Stimulated activated effector memory CD8-positive, alpha-beta T cell treated with anti-CD3 and anti-CD28 coated beads, Interleukin-12 subunit alpha, Interleukin-12 subunit beta, amount 100 ng/mL, for 72 hours (primary cell): Measurements from ENCODE around the gene DDX3X.
"Not testable (repeated sequence)": the region's sequence is repeated elsewhere in the genome, so short reads cannot be mapped to it uniquely, and the experiment has no call there.

Experiments used
- ATAC-seq: fragments of 150-1000 bp; cut with Tn5 transposase; 2 replicates; pipeline ENCODE4 v1.10.0; 2021
- DNase-seq, 2 donors: peaks; one replicate each; pipeline ENCODE4 v3.0.0; 2021 to 2022; ENCODE audit warnings: low spot score in 2 of 2
- H3K27ac Mint-ChIP-seq: one replicate; pipeline ENCODE4 v1.8.0; 2022; ENCODE audit warnings: mild to moderate bottlenecking, mixed read lengths
- H3K36me3 Mint-ChIP-seq: one replicate; pipeline ENCODE4 v1.8.0; 2022; ENCODE audit warnings: mild to moderate bottlenecking, mixed read lengths
- H3K4me1 Mint-ChIP-seq: one replicate; pipeline ENCODE4 v1.8.0; 2022; ENCODE audit warnings: mixed read lengths
- H3K4me3 Mint-ChIP-seq: one replicate; pipeline ENCODE4 v1.8.0; 2022; ENCODE audit warnings: mild to moderate bottlenecking, mixed read lengths
- H3K9me3 Mint-ChIP-seq: one replicate; pipeline ENCODE4 v1.8.0; 2022; ENCODE audit warnings: mixed read lengths

DDX3X gene

DNA sequence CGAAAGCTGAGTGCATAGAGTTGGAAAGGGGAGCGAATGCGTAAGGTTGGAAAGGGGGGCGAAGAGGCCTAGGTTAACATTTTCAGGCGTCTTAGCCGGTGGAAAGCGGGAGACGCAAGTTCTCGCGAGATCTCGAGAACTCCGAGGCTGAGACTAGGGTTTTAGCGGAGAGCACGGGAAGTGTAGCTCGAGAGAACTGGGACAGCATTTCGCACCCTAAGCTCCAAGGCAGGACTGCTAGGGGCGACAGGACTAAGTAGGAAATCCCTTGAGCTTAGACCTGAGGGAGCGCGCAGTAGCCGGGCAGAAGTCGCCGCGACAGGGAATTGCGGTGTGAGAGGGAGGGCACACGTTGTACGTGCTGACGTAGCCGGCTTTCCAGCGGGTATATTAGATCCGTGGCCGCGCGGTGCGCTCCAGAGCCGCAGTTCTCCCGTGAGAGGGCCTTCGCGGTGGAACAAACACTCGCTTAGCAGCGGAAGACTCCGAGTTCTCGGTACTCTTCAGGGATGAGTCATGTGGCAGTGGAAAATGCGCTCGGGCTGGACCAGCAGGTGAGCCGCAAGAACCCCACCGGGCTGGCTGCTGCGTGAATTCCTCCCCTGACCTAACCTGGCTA is at the start of gene DDX3X:
TSS of gene DDX3X (plus strand) at position 419 of the 619 bp plus-strand sequence. CDS start at position 510, 91 bp downstream.
- Mint-ChIP-seq H3K27ac (peak within 1 kb of the TSS; percentile 100), H3K9me3 (no peaks in the 10 kb centered on the region), H3K36me3 (peaks cover 68% of the 10 kb centered on the region), H3K4me3 (peak within 1 kb of the TSS; percentile 95), H3K4me1 (peaks cover 40% of the 10 kb centered on the region)
- DNase-seq (peak; percentile 74 to 91), ATAC-seq (peak; percentile 70)

DNA sequence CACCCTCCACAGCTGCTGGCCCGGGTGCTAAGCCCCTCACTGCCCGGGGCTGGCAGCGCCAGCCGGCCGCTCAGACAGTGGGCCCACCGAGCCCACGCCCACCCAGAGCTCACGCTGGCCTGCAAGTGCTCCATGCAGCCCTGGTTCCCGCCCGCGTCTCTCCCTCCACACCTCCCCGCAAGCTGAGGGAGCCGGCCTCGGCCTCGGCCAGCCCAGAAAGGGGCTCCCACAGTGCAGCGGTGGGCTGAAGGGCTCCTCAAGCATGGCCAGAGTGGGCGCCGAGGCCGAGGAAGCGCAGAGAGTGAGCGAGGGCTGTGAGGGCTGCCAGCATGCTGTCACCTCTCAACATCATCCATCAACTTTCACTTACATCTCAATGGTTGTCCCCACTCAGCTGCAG is 48.0 kb upstream of the DDX3X start:
- not testable (repeated sequence) for DNase-seq, H3K36me3 Mint-ChIP-seq, H3K4me1 Mint-ChIP-seq, ATAC-seq, H3K4me3 Mint-ChIP-seq, H3K9me3 Mint-ChIP-seq, H3K27ac Mint-ChIP-seq

DNA sequence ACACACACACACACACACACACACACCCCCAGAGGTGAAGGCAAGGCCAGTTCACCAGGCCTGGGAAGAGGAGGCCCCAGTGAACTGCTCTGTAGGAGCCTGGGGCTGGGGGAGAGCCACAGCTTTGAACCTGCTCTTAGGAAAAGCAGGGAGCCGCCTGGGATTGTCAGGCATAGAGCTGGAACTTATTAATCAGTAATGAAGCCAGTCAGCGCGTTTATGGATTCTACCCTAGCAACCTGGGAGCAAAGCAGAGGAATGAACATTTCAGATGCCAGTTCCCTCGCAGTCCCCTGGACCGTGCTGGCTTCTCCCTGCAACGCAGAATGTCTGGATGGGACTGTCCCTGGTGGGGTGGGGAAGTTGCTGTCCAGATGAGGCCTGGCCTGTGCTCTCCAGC is 45.3 kb upstream of the DDX3X start:
- H3K4me3 Mint-ChIP-seq: no peak overlapping the region
- ATAC-seq (no peak), DNase-seq (no peak)
- H3K9me3 Mint-ChIP-seq: peaks cover 4% of the 10 kb centered on the region
- no peaks in the 10 kb centered on the region for H3K4me1 Mint-ChIP-seq
- no peaks in the 10 kb centered on the region for H3K36me3 Mint-ChIP-seq
- H3K27ac Mint-ChIP-seq: no peak overlapping the region

DNA sequence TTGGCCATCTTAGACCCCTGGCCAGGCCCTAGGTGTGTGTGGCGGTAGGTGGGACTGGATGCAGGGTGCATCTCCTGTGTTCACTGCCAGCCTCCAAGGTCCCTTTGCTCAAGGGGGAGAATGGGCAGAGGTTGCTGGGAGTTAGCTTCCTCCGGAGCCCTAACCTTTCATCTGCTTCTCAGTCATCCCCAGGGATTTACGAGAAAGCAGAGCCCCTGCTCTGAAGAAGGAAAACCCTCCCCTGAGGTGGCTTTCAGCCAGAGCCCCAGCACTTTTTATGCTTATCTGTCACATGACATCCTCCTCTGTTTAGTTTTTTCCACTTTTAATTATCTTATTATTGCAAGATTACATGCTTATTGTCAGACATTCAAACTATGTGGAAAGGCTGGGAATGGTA is 44.9 kb upstream of the DDX3X start:
- no peak for DNase-seq
- no peak for ATAC-seq
- no peak overlapping the region for H3K4me3 Mint-ChIP-seq
- no peaks in the 10 kb centered on the region for H3K4me1 Mint-ChIP-seq
- peaks cover 4% of the 10 kb centered on the region for H3K9me3 Mint-ChIP-seq
- no peak overlapping the region for H3K27ac Mint-ChIP-seq
- H3K36me3 Mint-ChIP-seq: no peaks in the 10 kb centered on the region

DNA sequence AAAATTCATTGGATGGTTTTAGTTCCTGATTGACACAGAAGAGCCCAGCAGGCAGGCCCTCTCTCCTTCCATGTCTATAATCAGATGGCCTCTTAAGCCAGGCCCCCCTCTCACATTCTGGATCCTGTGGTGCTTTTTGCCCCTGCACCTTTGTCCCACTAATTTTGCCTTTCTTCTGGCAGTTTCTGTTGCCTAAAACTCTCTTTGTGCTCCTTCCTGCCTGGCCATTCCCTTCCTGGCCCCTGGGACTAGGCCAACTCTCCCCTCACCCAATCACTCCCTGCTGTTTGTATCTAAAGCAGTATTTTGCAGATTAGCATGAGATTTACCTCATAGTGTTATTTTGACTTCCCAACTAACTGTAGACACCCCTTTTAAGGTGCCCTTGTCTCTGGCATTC is 42.7 kb upstream of the DDX3X start:
- peaks cover 4% of the 10 kb centered on the region for H3K9me3 Mint-ChIP-seq
- no peak for DNase-seq
- no peak for ATAC-seq
- no peaks in the 10 kb centered on the region for H3K4me1 Mint-ChIP-seq
- no peak overlapping the region for H3K27ac Mint-ChIP-seq
- H3K4me3 Mint-ChIP-seq: no peak overlapping the region
- H3K36me3 Mint-ChIP-seq: no peaks in the 10 kb centered on the region

DNA sequence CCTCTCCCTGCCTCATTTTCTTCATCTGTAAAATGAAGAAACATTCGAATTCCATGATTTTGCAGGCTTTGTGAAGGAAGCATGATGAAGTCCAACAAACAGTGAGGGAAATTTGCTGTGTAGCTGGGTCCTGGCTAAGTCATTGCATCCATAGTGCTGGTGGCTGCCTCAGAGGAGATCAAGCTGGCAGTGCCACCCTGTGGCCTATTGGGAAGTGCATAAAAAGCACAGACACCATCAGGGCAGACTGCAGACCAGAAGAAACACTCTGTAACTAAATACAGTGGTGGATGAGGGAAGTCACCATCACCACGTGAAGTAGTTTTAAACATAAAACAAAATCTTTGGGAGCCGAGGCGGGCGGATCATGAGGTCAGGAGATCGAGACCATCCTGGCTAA is 40.7 kb upstream of the DDX3X start:
- Mint-ChIP-seq H3K27ac (no peak overlapping the region), H3K9me3 (peaks cover 4% of the 10 kb centered on the region), H3K4me3 (no peak overlapping the region), H3K4me1 (no peaks in the 10 kb centered on the region), H3K36me3 (no peaks in the 10 kb centered on the region)
- no peak for ATAC-seq
- no peak for DNase-seq

DNA sequence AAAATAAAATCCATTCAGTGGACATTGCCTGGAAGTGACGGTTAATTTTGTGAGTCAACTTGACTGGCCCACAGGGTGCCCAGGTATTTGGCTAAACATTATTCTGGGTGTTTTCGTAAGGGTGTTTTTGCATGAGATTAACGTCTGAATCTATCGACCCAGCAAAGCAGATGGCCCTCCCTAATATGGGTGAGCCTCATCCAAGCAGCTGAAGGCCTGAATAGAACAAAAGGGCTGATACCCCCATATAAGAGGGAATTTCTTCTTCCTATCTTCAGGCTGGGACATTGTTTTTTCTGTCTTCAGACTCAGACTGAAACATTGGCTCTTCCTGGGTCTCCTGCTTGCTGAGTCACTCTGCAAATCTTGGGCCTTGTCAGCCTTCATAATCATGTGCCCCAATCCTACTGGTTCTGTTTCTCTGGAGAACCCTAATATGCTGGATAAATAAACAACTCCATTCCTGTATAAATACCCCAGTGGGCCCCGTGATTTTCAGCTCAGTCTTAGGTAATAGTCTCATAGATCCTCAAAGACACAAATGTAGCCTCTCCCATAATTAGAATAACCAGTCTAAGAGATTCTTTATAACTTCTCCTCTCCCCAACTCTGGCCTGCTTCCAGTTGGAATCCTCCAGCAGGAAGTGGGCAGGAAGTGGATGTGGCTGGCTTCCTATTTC is 33.1 kb upstream of the DDX3X start:
- H3K27ac Mint-ChIP-seq: no peak overlapping the region
- no peaks in the 10 kb centered on the region for H3K4me1 Mint-ChIP-seq
- H3K9me3 Mint-ChIP-seq: no peaks in the 10 kb centered on the region
- ATAC-seq (no peak), DNase-seq (no peak)
- no peak overlapping the region for H3K4me3 Mint-ChIP-seq
- no peaks in the 10 kb centered on the region for H3K36me3 Mint-ChIP-seq

DNA sequence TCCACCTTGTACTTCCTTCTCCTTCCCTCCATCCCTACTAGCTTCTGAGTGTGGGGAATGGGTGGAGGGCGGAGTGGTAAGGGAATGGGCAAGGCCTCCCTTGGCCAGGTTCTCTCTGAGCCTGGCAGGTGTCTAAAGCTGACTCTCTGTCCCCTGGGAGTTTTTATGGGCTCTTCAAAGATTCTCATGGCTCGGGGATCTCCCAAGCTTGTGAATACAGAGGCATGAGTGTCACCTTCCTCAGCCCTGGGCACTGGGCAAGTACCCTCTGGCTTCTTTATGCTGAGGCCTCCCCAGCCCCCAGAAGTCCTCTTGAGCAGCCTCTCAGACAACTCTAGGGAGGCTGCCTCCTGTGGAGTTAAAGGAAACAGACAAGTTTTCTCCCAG is 32.5 kb upstream of the DDX3X start:
- ATAC-seq (no peak), DNase-seq (no peak)
- H3K36me3 Mint-ChIP-seq: no peaks in the 10 kb centered on the region

DNA sequence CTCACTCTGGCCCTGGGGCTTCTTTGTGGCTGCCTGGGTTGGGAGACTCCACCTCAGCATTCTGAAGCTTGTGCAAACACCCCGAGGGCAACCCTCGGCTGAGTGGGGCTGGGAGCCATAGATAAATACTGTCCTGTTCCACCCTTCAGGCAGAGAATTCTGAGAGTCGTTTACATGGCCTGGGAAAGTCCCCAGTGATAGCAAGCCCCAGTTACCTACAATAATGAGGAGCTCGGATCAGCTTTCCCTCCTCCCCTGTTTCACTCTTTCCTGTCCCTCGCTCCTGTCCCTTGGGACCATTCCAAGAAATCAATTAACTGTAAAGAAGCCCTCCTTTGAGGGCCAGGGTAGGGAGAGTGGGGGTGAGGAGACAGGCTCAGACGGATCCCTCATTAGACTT is 31.6 kb upstream of the DDX3X start:
- Mint-ChIP-seq H3K36me3 (no peaks in the 10 kb centered on the region), H3K4me3 (no peak overlapping the region), H3K4me1 (no peaks in the 10 kb centered on the region), H3K27ac (no peak overlapping the region), H3K9me3 (no peaks in the 10 kb centered on the region)
- ATAC-seq: no peak
- DNase-seq: no peak

More for the DNA sequence above, 32.5 kb upstream of the DDX3X start:
- H3K4me1 Mint-ChIP-seq: no peaks in the 10 kb centered on the region
- no peaks in the 10 kb centered on the region for H3K9me3 Mint-ChIP-seq
- no peak overlapping the region for H3K4me3 Mint-ChIP-seq
- H3K27ac Mint-ChIP-seq: no peak overlapping the region

DNA sequence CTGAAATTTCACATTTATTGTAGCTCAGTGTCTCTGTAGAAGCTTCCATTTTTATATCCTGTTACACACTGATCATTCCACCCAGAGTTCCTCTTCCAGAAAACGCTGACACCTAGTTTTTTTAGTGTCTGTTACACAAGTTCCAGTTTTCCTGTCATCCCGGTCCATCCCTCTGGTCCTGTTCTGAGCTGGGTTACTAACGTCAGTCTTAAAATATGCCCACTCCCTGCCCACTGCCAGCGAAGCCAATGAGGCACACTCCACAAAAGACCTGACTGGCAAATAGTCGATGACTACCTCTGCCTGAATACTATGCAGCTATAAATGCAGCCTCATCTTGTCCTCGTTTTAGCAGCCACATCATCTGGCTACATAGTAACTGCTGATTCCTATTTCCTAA is 30.9 kb upstream of the DDX3X start:
- ATAC-seq (no peak), DNase-seq (no peak)
- no peaks in the 10 kb centered on the region for H3K4me1 Mint-ChIP-seq
- no peak overlapping the region for H3K27ac Mint-ChIP-seq
- no peaks in the 10 kb centered on the region for H3K36me3 Mint-ChIP-seq
- no peak overlapping the region for H3K4me3 Mint-ChIP-seq
- no peaks in the 10 kb centered on the region for H3K9me3 Mint-ChIP-seq

DNA sequence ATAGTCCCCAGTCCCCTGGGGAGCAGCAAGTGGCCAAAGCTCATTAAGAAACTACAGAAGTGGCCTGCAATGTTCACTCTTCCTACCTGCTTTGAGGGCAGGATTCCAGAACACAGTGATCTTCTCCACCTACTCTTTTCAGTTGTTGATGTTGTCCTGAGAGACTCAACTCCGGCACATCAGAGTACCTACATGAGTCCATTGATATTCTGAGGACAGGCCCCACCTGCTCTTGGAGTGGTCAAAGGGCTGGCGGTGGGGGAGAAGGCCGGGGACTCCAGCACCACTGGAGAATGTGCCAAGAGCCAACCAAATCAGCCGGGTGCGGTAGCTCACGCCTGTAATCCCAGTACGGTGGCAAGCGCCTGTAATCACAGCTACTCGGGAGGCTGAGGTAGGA is 29.8 kb upstream of the DDX3X start:
- Mint-ChIP-seq H3K4me3 (no peak overlapping the region), H3K4me1 (no peaks in the 10 kb centered on the region), H3K27ac (no peak overlapping the region), H3K9me3 (no peaks in the 10 kb centered on the region), H3K36me3 (no peaks in the 10 kb centered on the region)
- DNase-seq (no peak), ATAC-seq (no peak)

DNA sequence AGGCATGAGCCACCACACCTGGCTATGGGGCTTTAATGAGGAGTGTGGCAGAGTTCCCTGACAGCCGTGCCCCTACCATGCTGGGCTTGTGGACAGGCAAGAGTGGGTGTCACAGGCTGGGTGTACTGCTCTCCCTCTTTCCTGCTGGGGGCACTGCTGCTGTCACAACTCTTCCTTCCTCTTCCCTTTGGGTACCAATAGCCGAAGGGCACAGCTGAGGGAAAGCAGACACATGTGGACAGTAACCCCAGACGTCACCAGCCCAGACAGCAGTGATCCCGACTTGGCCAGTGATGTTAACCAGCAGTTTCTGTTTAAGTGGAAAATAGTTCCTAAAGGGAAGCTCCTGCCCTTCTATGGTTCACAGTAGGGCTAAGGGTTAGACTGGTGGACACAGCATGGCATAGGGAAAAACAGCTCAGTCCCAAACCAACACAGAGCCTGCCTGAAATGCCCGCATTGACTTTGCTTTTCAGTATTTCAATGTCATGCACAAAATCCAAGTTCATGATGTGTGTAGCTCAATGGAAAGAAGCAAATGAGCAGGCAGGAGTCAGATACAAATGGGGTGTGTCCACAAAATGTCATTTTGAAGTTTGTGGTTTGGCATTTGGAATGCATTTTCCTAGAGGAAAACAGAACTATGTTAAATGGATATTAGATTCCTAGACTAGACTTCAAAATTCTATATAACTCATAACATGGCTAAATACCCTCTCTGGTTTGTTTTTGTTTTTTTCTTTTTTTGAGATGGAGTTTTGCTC is 24.9 kb upstream of the DDX3X start:
- DNase-seq: no peak
- H3K27ac Mint-ChIP-seq: no peak overlapping the region
- no peak for ATAC-seq
- no peaks in the 10 kb centered on the region for H3K4me1 Mint-ChIP-seq
- H3K36me3 Mint-ChIP-seq: no peaks in the 10 kb centered on the region
- no peaks in the 10 kb centered on the region for H3K9me3 Mint-ChIP-seq
- no peak overlapping the region for H3K4me3 Mint-ChIP-seq

DNA sequence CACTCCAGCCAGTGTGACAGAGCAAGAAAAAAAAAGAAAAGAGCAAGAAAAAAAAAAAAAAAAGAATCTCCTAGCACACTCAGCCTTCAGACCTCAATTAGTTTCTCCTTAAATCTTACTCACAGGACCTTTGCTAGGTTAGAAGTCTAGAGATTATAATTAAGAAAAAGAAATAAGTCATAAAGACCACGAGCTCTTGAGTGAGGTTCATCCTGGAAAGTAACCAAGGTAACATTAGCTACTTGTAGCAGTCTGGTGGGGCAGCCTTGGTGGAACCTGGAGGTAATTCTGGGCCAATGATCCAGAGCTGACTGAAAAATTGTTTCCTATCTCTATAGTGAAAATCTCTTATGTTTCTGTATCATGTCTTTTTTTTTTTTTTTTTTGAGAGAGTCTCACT is 21.2 kb upstream of the DDX3X start:
- Mint-ChIP-seq H3K36me3 (no peaks in the 10 kb centered on the region), H3K27ac (no peak overlapping the region), H3K4me1 (no peaks in the 10 kb centered on the region), H3K4me3 (no peak overlapping the region), H3K9me3 (no peaks in the 10 kb centered on the region)
- ATAC-seq (peak; percentile 65), DNase-seq (no peak)

DNA sequence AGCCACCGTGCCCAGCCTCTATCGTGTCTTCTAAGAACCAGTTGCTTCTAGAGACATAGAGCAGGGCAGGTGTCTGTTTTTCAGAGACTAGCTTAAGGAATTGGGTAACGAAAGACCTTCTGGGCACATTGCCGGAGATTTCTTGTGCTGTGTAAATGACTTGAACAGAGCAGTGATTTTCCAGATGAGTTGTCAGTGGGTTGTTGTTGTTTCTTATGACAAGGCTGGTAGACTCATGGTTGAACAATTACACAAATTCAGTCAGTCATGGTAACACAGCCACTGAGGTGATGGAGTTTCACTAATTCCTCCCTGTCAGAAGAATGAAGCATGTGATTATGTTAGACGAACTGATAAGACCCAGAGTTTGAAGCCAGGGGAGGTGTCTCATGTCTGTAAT is 20.5 kb upstream of the DDX3X start:
- peak; percentile 51 for ATAC-seq
- H3K36me3 Mint-ChIP-seq: no peaks in the 10 kb centered on the region
- H3K27ac Mint-ChIP-seq: no peak overlapping the region
- H3K9me3 Mint-ChIP-seq: no peaks in the 10 kb centered on the region
- no peak for DNase-seq
- H3K4me1 Mint-ChIP-seq: no peaks in the 10 kb centered on the region
- no peak overlapping the region for H3K4me3 Mint-ChIP-seq

DNA sequence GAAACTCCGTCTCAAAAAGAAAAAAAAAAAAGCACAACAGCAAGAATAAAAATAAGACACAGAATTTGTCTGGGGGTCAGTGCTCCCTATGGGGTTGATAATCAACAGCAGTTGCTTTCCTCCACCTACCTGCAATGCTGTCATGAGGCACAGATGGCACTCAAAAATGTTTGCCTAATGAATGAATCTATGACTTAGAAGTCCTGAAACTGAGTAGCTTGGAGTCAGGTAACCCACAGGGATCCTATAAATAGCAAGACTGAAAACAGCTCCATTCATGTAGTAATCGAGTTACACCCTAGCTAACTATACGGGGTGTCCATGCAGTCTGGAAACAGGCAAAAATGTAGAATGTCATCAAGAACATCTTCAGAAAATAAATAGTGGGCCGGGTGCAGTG is 19.8 kb upstream of the DDX3X start:
- no peaks in the 10 kb centered on the region for H3K36me3 Mint-ChIP-seq
- ATAC-seq: no peak
- H3K9me3 Mint-ChIP-seq: no peaks in the 10 kb centered on the region
- no peak overlapping the region for H3K4me3 Mint-ChIP-seq
- no peak for DNase-seq
- no peaks in the 10 kb centered on the region for H3K4me1 Mint-ChIP-seq
- no peak overlapping the region for H3K27ac Mint-ChIP-seq

DNA sequence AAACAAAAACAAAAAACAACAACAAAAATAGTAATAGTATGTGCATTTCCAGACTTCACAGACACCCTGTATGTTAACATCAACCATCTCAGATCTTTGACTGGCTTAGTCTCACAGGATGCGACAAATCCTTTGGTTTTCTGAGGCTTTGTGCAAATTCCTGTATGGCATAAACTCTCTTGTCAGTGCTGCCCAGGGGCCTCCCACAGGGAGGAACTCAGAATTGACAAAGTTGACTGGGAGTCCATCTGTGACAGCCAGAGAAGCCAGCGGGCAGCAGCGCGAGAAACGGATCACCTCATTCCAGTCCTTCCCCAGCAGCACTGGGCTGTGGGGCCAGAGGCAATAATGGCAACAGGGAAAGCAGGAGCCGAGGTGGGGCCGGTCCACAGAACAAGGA is 19.1 kb upstream of the DDX3X start:
- no peaks in the 10 kb centered on the region for H3K9me3 Mint-ChIP-seq
- no peaks in the 10 kb centered on the region for H3K4me1 Mint-ChIP-seq
- no peak overlapping the region for H3K27ac Mint-ChIP-seq
- ATAC-seq (no peak), DNase-seq (no peak)
- H3K4me3 Mint-ChIP-seq: no peak overlapping the region
- no peaks in the 10 kb centered on the region for H3K36me3 Mint-ChIP-seq
